ENCODE data around the gene HTR4. TPM values are rescaled to one million over a fixed set of nuclear protein-coding genes. Genes with fewer than 3 reads are reported as not detected.

The HTR4 gene
- total RNA-seq, 1 donor from 2014 or later: not detected

- no peaks in the 10 kb centered on the region for H3K36me3 Mint-ChIP-seq (ENCODE audit: low read depth, unreplicated experiment)
- no peaks in the 10 kb centered on the region for H3K4me1 Mint-ChIP-seq (ENCODE audit: unreplicated experiment)
- no peaks in the 10 kb centered on the region for H3K9me3 Mint-ChIP-seq (ENCODE audit: unreplicated experiment)
- DNase-seq (ENCODE audit: low spot score): no peak
- TF ChIP-seq, protein P1, sequence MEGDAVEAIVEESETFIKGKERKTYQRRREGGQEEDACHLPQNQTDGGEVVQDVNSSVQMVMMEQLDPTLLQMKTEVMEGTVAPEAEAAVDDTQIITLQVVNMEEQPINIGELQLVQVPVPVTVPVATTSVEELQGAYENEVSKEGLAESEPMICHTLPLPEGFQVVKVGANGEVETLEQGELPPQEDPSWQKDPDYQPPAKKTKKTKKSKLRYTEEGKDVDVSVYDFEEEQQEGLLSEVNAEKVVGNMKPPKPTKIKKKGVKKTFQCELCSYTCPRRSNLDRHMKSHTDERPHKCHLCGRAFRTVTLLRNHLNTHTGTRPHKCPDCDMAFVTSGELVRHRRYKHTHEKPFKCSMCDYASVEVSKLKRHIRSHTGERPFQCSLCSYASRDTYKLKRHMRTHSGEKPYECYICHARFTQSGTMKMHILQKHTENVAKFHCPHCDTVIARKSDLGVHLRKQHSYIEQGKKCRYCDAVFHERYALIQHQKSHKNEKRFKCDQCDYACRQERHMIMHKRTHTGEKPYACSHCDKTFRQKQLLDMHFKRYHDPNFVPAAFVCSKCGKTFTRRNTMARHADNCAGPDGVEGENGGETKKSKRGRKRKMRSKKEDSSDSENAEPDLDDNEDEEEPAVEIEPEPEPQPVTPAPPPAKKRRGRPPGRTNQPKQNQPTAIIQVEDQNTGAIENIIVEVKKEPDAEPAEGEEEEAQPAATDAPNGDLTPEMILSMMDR (IDR thresholded peaks at IDR 0.05; ENCODE audit: unreplicated experiment): no peak
- H3K4me3 Mint-ChIP-seq (ENCODE audit: unreplicated experiment): no peak overlapping the region
- H3K27ac Mint-ChIP-seq (ENCODE audit: unreplicated experiment): no peak overlapping the region
- H3K27me3 Mint-ChIP-seq (ENCODE audit: unreplicated experiment): no peaks in the 10 kb centered on the region
Observed at GRCh38 chr5:148697180-148697808, 43.0 kb upstream of the HTR4 start.

GRCh38 chr5:148696187-148697036 is 42.1 kb upstream of the HTR4 start:
- H3K9me3 Mint-ChIP-seq (ENCODE audit: unreplicated experiment): no peaks in the 10 kb centered on the region
- H3K27me3 Mint-ChIP-seq (ENCODE audit: unreplicated experiment): no peaks in the 10 kb centered on the region
- no peak overlapping the region for H3K4me3 Mint-ChIP-seq (ENCODE audit: unreplicated experiment)
- DNase-seq (ENCODE audit: low spot score): no peak
- TF ChIP-seq, protein P1 (IDR thresholded peaks at IDR 0.05; ENCODE audit: unreplicated experiment): no peak
- H3K36me3 Mint-ChIP-seq (ENCODE audit: low read depth, unreplicated experiment): no peaks in the 10 kb centered on the region
- no peak overlapping the region for H3K27ac Mint-ChIP-seq (ENCODE audit: unreplicated experiment)
- H3K4me1 Mint-ChIP-seq (ENCODE audit: unreplicated experiment): no peaks in the 10 kb centered on the region

DNA sequence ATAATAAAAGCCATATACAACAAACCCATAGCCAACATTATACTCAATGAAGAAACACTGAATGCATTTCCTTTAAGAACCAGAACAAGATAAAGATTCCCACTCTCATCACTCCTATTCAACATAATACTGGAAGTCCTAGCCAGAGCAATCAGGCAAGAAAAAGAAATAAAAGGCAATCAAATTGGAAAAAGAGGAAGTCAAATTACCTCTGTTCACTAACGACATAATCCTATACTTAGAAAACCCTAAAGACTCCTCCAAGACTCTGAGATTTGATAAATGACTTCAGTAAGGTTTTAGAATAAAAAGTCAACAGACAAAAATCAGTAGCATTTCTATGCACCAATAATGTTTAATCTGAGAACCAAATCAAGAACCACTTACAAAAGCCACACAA is 36.6 kb upstream of the HTR4 start:
- H3K9me3 Mint-ChIP-seq (ENCODE audit: unreplicated experiment): no peaks in the 10 kb centered on the region
- TF ChIP-seq, protein P1 (IDR thresholded peaks at IDR 0.05; ENCODE audit: unreplicated experiment): no peak

DNA sequence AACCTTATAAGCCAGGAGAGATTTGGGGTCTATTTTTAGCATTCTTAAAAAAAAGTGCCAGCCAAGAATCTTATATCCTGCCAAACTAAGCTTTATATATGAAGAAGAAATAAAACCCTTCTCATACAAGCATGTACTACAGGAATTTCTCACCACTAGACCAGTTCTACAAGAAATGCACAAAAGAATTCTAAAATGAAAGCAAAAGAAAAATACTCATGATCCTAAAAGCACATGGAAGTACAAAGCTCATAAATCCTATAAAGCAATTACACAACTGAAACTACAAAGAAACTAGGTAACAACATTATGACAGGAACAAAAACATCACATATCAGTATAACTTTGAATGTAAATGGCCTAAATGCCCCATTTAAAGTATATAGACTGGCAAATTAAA is 34.5 kb upstream of the HTR4 start:
- TF ChIP-seq, protein P1 (IDR thresholded peaks at IDR 0.05; ENCODE audit: unreplicated experiment): no peak
- H3K4me1 Mint-ChIP-seq (ENCODE audit: unreplicated experiment): no peaks in the 10 kb centered on the region
- no peak overlapping the region for H3K4me3 Mint-ChIP-seq (ENCODE audit: unreplicated experiment)
- H3K36me3 Mint-ChIP-seq (ENCODE audit: low read depth, unreplicated experiment): no peaks in the 10 kb centered on the region
- DNase-seq (ENCODE audit: low spot score): no peak
- no peak overlapping the region for H3K27ac Mint-ChIP-seq (ENCODE audit: unreplicated experiment)
- H3K27me3 Mint-ChIP-seq (ENCODE audit: unreplicated experiment): no peaks in the 10 kb centered on the region
- H3K9me3 Mint-ChIP-seq (ENCODE audit: unreplicated experiment): no peaks in the 10 kb centered on the region

More for the DNA sequence above, 36.6 kb upstream of the HTR4 start:
- no peaks in the 10 kb centered on the region for H3K27me3 Mint-ChIP-seq (ENCODE audit: unreplicated experiment)
- H3K4me3 Mint-ChIP-seq (ENCODE audit: unreplicated experiment): no peak overlapping the region
- H3K4me1 Mint-ChIP-seq (ENCODE audit: unreplicated experiment): no peaks in the 10 kb centered on the region
- H3K27ac Mint-ChIP-seq (ENCODE audit: unreplicated experiment): no peak overlapping the region
- no peak for DNase-seq (ENCODE audit: low spot score)
- H3K36me3 Mint-ChIP-seq (ENCODE audit: low read depth, unreplicated experiment): no peaks in the 10 kb centered on the region

GRCh38 chr5:148687871-148688270 is 33.5 kb upstream of the HTR4 start:
- H3K27me3 Mint-ChIP-seq (ENCODE audit: unreplicated experiment): no peaks in the 10 kb centered on the region
- no peaks in the 10 kb centered on the region for H3K36me3 Mint-ChIP-seq (ENCODE audit: low read depth, unreplicated experiment)
- no peak for DNase-seq (ENCODE audit: low spot score)
- no peak overlapping the region for H3K27ac Mint-ChIP-seq (ENCODE audit: unreplicated experiment)
- TF ChIP-seq, protein P1 (IDR thresholded peaks at IDR 0.05; ENCODE audit: unreplicated experiment): no peak
- H3K9me3 Mint-ChIP-seq (ENCODE audit: unreplicated experiment): no peaks in the 10 kb centered on the region
- H3K4me1 Mint-ChIP-seq (ENCODE audit: unreplicated experiment): no peaks in the 10 kb centered on the region
- no peak overlapping the region for H3K4me3 Mint-ChIP-seq (ENCODE audit: unreplicated experiment)
